Measurements from ENCODE around the gene AASDHPPT. TPM values are rescaled to one million over a fixed set of nuclear protein-coding genes. Genes with fewer than 3 reads are reported as not detected.
"Not testable (repeated sequence)": the region's sequence is repeated elsewhere in the genome, so short reads cannot be mapped to it uniquely, and the experiment has no call there.

The AASDHPPT gene, protein sequence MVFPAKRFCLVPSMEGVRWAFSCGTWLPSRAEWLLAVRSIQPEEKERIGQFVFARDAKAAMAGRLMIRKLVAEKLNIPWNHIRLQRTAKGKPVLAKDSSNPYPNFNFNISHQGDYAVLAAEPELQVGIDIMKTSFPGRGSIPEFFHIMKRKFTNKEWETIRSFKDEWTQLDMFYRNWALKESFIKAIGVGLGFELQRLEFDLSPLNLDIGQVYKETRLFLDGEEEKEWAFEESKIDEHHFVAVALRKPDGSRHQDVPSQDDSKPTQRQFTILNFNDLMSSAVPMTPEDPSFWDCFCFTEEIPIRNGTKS
- total RNA-seq, result 49.0 and 53.6 TPM in 2 replicates

GRCh38 chr11:106077609-106078455, at the start of gene AASDHPPT:
Gene AASDHPPT, plus strand, starts transcription at chr11:106077662. Its CDS starts 49 bp downstream, at chr11:106077711.
- H3K27ac Mint-ChIP-seq, result peak within 1 kb of the TSS; percentile 95
- peaks cover 27% of the 10 kb centered on the region for H3K36me3 Mint-ChIP-seq (ENCODE audit: low read depth)
- no peaks in the 10 kb centered on the region for H3K9me3 Mint-ChIP-seq
- intact Hi-C loops (cut with micrococcal nuclease), result loop anchor here (1.0 to 10.0 kb wide), 7 partner anchors 9 to 1847 kb away; partner anchors contain the start of genes CWF19L2, MSANTD4 and RAB39A
- no peaks in the 10 kb centered on the region for H3K27me3 Mint-ChIP-seq (ENCODE audit: insufficient read depth)
- no peak for DNase-seq (ENCODE audit: low spot score)
- peak within 1 kb of the TSS; percentile 96 for H3K4me3 Mint-ChIP-seq
- peaks cover 64% of the 10 kb centered on the region for H3K4me1 Mint-ChIP-seq (ENCODE audit: low read depth)

GRCh38 chr11:106030609-106031008, 46.9 kb upstream of the AASDHPPT start:
- Mint-ChIP-seq H3K4me1 (ENCODE audit: low read depth) (peaks cover 7% of the 10 kb centered on the region), H3K4me3 (no peak overlapping the region), H3K27me3 (ENCODE audit: insufficient read depth) (peaks cover 14% of the 10 kb centered on the region), H3K36me3 (ENCODE audit: low read depth) (peaks cover 2% of the 10 kb centered on the region), H3K9me3 (peaks cover 9% of the 10 kb centered on the region), H3K27ac (no peak overlapping the region)
- DNase-seq (ENCODE audit: low spot score), result no peak
- intact Hi-C loops (cut with micrococcal nuclease), result loop anchor here (1.0 to 2.0 kb wide), 2 partner anchors 8 to 32 kb away; partner anchors contain the start of gene MSANTD4

DNA sequence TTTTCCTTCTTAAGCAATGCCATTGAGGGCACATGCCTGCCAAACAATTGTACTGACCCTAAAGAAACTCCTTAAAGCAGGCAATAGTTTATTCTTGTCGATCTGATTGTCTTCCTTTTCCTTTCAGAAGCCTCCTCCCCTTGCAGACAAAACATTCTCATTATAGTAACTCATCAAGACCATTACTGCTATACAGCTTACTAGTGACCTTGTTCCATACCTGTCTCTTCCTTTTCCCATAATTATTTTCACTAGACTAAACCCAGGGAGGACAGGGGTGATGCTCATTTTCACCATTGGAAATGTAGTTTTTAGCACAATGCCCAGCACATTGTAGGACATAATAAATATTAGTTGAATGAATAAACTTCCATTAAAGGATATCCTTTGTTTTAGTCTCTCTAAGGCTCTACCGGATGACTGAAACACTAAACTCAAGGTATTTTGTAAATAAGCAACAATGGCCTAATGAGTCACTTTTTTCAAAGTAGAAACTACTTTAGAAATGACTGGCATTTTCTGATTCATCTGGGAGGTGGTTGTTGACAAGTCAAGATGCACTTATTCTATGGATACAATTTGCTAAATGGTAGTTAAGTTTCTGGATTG, 46.2 kb upstream of the AASDHPPT start:
- H3K4me3 Mint-ChIP-seq, result no peak overlapping the region
- intact Hi-C loops (cut with micrococcal nuclease), result loop anchor here (1.0 to 2.0 kb wide), 2 partner anchors 9 to 31 kb away; partner anchors contain the start of gene MSANTD4

GRCh38 chr11:106031936-106032335, 45.5 kb upstream of the AASDHPPT start:
- Mint-ChIP-seq H3K4me1 (ENCODE audit: low read depth) (peaks cover 7% of the 10 kb centered on the region), H3K27me3 (ENCODE audit: insufficient read depth) (peaks cover 7% of the 10 kb centered on the region), H3K9me3 (peaks cover 8% of the 10 kb centered on the region), H3K4me3 (no peak overlapping the region), H3K27ac (no peak overlapping the region), H3K36me3 (ENCODE audit: low read depth) (peaks cover 2% of the 10 kb centered on the region)
- no peak for DNase-seq (ENCODE audit: low spot score)
- intact Hi-C loops (cut with micrococcal nuclease), result loop anchor here (1.0 to 2.0 kb wide), 2 partner anchors 10 to 31 kb away; partner anchors contain the start of gene MSANTD4

More for the DNA sequence above, 46.2 kb upstream of the AASDHPPT start:
- Mint-ChIP-seq H3K9me3 (peaks cover 9% of the 10 kb centered on the region), H3K36me3 (ENCODE audit: low read depth) (peaks cover 2% of the 10 kb centered on the region), H3K27me3 (ENCODE audit: insufficient read depth) (peaks cover 8% of the 10 kb centered on the region), H3K27ac (no peak overlapping the region), H3K4me1 (ENCODE audit: low read depth) (peaks cover 7% of the 10 kb centered on the region)
- no peak for DNase-seq (ENCODE audit: low spot score)

GRCh38 chr11:106032861-106033260, 44.6 kb upstream of the AASDHPPT start:
- intact Hi-C loops (cut with micrococcal nuclease), result no loop called here
- Mint-ChIP-seq H3K4me1 (ENCODE audit: low read depth) (peaks cover 7% of the 10 kb centered on the region), H3K36me3 (ENCODE audit: low read depth) (no peaks in the 10 kb centered on the region), H3K4me3 (no peak overlapping the region), H3K9me3 (no peaks in the 10 kb centered on the region), H3K27ac (no peak overlapping the region), H3K27me3 (ENCODE audit: insufficient read depth) (peaks cover 4% of the 10 kb centered on the region)
- DNase-seq (ENCODE audit: low spot score), result no peak

DNA sequence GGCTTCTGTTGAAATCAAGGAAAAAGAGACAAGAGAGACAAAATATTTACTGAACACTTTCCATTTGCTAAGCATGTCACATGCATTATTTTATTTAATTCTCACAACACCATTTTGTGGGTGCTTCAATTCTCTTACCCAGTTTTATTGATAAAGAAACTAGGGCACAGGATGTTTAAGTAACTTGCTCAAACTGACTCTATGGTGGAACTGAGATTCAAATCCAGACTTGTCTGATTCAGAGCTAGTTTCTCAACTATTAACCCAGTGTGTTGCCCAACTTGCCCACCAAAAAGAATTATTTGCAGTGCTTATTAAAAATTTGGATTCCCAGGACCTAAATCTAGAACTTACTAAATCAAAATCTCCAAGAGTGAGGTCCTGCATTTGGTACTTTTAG, 33.9 kb upstream of the AASDHPPT start:
- no peak overlapping the region for H3K27ac Mint-ChIP-seq
- no peak overlapping the region for H3K4me3 Mint-ChIP-seq
- peaks cover 6% of the 10 kb centered on the region for H3K27me3 Mint-ChIP-seq (ENCODE audit: insufficient read depth)
- H3K36me3 Mint-ChIP-seq (ENCODE audit: low read depth), result no peaks in the 10 kb centered on the region
- H3K4me1 Mint-ChIP-seq (ENCODE audit: low read depth), result no peaks in the 10 kb centered on the region
- no peak for DNase-seq (ENCODE audit: low spot score)
- intact Hi-C loops (cut with micrococcal nuclease), result no loop called here
- no peaks in the 10 kb centered on the region for H3K9me3 Mint-ChIP-seq

DNA sequence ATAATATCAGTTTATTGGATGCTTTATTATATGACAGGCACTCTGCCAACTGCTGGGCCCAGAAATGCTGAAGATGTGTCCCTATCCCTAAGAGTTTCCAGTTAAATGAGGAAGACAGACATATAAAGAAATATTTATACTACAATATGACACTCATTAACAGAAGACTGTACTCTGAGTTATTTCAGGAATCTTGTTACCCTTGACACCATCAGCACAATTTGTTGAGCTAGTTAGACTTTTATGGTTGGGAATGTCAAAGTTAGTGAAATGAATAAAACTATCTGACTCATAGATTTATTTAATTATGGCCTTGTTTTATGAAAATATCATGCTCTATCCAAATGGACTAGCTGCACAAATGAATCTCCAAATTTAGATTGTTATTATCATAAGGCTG, 29.8 kb upstream of the AASDHPPT start:
- H3K27ac Mint-ChIP-seq, result no peak overlapping the region
- H3K27me3 Mint-ChIP-seq (ENCODE audit: insufficient read depth), result peaks cover 6% of the 10 kb centered on the region

GRCh38 chr11:106049727-106050476, 27.6 kb upstream of the AASDHPPT start:
- intact Hi-C loops (cut with micrococcal nuclease), result no loop called here
- Mint-ChIP-seq H3K27ac (no peak overlapping the region), H3K36me3 (ENCODE audit: low read depth) (no peaks in the 10 kb centered on the region), H3K9me3 (no peaks in the 10 kb centered on the region), H3K4me1 (ENCODE audit: low read depth) (no peaks in the 10 kb centered on the region), H3K27me3 (ENCODE audit: insufficient read depth) (peaks cover 2% of the 10 kb centered on the region), H3K4me3 (no peak overlapping the region)
- DNase-seq (ENCODE audit: low spot score), result no peak

More for the DNA sequence above, 29.8 kb upstream of the AASDHPPT start:
- no peak for DNase-seq (ENCODE audit: low spot score)
- Mint-ChIP-seq H3K36me3 (ENCODE audit: low read depth) (no peaks in the 10 kb centered on the region), H3K4me3 (no peak overlapping the region), H3K9me3 (no peaks in the 10 kb centered on the region), H3K4me1 (ENCODE audit: low read depth) (no peaks in the 10 kb centered on the region)
- intact Hi-C loops (cut with micrococcal nuclease), result no loop called here

DNA sequence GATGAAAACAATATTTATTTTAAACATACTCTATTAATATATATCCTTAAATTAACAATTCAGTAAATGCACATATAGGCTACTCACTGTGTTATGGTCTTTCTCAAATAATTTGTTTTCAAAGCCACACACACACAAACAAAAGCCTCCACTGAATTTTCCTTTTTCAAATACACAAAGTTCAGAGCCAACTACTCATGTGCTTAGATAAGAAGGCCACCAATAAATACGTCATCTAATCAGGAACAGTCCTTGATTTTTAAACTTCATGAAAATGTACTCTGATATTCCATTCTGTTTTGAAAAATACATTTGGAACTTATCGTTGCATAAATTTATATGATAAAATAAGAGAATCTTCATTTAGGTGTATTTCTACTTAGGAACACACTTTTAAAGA, 26.4 kb upstream of the AASDHPPT start:
- no peak overlapping the region for H3K27ac Mint-ChIP-seq
- peaks cover 2% of the 10 kb centered on the region for H3K27me3 Mint-ChIP-seq (ENCODE audit: insufficient read depth)
- intact Hi-C loops (cut with micrococcal nuclease), result no loop called here
- H3K9me3 Mint-ChIP-seq, result no peaks in the 10 kb centered on the region
- no peaks in the 10 kb centered on the region for H3K4me1 Mint-ChIP-seq (ENCODE audit: low read depth)
- no peak for DNase-seq (ENCODE audit: low spot score)
- H3K36me3 Mint-ChIP-seq (ENCODE audit: low read depth), result no peaks in the 10 kb centered on the region
- no peak overlapping the region for H3K4me3 Mint-ChIP-seq

- H3K4me3 Mint-ChIP-seq; H3K36me3 Mint-ChIP-seq (ENCODE audit: low read depth); H3K27me3 Mint-ChIP-seq (ENCODE audit: insufficient read depth); H3K27ac Mint-ChIP-seq; DNase-seq (ENCODE audit: low spot score); H3K9me3 Mint-ChIP-seq; intact Hi-C loops (cut with micrococcal nuclease): not testable (repeated sequence)
- H3K4me1 Mint-ChIP-seq (ENCODE audit: low read depth), result peaks cover 15% of the 10 kb centered on the region
Observed at GRCh38 chr11:106058377-106058776, 19.1 kb upstream of the AASDHPPT start.

GRCh38 chr11:106059617-106060016, 17.8 kb upstream of the AASDHPPT start:
- Mint-ChIP-seq H3K9me3 (no peaks in the 10 kb centered on the region), H3K27ac (no peak overlapping the region), H3K36me3 (ENCODE audit: low read depth) (peaks cover 3% of the 10 kb centered on the region), H3K27me3 (ENCODE audit: insufficient read depth) (no peaks in the 10 kb centered on the region), H3K4me3 (no peak overlapping the region), H3K4me1 (ENCODE audit: low read depth) (peaks cover 15% of the 10 kb centered on the region)
- no peak for DNase-seq (ENCODE audit: low spot score)
- intact Hi-C loops (cut with micrococcal nuclease), result no loop called here

DNA sequence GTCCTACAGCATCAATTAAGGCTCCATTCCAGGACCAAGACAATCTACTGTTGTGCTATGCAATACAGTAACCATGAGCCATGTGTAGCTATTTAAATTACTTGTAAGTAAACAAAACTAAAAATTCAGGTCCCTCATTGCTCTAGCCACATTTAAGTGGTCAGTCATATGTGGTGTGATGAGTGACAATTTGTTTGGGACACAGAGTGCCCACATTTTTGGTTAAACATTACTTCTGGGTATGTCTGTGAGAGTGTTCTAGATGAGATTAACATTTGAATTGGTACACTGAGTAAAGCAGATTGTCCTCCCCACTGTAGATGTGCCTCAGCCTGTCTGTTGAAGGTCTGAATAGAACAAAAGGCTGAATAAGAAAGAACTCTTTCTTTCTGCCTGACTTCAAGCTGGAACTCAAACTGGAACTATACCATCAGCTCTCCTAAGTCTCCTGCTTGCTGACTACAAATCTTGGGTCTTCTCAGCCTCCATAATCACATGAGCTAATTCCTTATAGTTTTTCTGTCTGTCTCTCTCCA, 16.1 kb upstream of the AASDHPPT start:
- Mint-ChIP-seq H3K4me3 (no peak overlapping the region), H3K36me3 (ENCODE audit: low read depth) (peaks cover 3% of the 10 kb centered on the region), H3K27ac (no peak overlapping the region), H3K27me3 (ENCODE audit: insufficient read depth) (no peaks in the 10 kb centered on the region), H3K9me3 (no peaks in the 10 kb centered on the region), H3K4me1 (ENCODE audit: low read depth) (peaks cover 15% of the 10 kb centered on the region)
- intact Hi-C loops (cut with micrococcal nuclease), result no loop called here
- DNase-seq (ENCODE audit: low spot score), result no peak
